ENCODE data around the gene RASGRF1. TPM values are rescaled to one million over a fixed set of nuclear protein-coding genes. Genes with fewer than 3 reads are reported as not detected.

RASGRF1 gene
- total RNA-seq, 1 donor from 2014 or later = 0.11 TPM

DNA sequence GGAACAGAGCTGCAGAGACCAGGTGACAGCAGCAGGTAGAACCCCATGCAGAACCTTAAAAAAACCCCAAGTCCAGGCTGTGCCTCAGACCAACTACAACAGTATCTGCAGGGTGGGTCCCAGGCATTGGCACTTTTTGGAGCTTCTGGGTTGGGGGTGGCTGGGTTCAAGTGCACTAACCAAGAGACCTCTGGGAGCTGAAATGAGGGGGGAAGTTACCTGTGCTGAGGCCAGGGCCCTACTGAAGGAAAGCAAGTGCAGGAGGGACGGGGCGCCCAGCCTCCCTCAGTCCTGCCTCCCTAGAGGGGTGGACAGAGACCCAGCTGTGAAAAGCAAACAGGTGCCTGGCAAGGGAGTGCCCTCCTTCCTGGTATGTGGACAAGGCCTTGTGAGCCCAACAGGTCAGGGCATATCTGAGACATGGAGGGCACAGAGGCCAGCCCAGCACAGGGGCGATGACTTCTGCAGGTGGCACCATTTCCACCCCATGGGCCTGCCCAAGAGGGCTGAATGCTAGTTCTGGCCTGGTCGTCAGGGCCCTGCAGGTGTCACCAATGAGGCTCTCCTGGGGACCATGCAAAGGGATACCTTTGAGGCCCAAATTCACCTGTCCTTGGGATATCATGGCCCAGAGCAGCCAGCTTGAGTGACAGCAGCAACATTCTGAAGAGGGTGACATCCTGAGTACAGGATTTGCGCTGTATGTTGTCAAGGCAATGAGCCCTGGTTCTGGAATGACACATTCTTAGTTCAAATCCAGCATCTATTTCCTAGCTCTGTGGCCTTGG lies 164.4 kb downstream of the RASGRF1 start:
- no peak for DNase-seq (ENCODE audit: low spot score)
- intact Hi-C loops (cut with DNase I) = no loop called here

DNA sequence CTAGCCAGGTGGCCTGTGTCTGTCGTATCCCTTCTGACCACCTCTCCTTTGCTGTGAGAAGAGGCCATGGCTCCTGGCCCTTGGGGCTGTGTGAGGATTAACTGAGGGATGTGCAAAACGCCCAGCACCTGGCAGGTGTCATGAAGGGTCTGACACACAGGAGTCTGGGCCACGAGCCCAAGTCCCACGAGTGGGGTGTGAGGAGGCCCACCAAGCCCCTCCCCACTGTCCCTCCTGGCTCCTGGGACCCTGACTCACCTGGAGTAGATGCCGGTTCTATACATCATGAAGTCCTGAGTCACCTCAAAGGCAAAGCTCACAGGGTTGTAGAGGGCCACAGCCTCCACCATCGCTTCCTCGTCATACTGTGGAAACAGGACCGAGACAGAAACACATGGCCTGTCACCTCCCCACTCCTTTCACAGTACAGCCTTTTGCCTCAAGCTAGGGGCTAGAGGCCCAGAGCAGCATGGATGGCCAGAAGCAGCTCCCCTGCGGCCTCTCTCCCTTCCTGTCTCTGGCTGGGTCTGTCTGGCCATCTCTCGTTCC lies 165.4 kb downstream of the RASGRF1 start:
- intact Hi-C loops (cut with DNase I) = no loop called here
- DNase-seq (ENCODE audit: low spot score) = no peak

- intact Hi-C loops (cut with DNase I) = no loop called here
- DNase-seq (ENCODE audit: low spot score) = no peak
Measured at GRCh38 chr15:78923480-78924360, 166.9 kb downstream of the RASGRF1 start.

DNA sequence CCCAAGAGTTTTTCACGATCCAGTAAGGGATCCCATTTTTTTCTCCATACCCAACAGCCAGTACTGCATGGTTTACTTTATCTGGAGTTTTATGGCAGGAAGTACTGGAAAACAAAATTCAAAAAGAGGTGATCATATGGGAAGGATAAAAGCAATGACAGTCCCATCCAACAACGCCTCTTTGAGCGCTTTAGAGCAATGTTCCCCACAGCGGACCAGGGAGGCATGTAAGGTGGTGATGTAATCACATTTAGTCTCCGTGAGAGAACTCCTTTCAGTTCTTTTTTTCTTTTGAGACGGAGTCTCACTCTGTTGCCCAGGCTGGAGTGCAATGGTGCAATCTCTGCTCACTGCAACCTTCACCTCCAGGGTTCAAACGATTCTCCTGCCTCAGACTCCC lies 167.6 kb downstream of the RASGRF1 start:
- intact Hi-C loops (cut with DNase I) = no loop called here
- DNase-seq (ENCODE audit: low spot score) = no peak

DNA sequence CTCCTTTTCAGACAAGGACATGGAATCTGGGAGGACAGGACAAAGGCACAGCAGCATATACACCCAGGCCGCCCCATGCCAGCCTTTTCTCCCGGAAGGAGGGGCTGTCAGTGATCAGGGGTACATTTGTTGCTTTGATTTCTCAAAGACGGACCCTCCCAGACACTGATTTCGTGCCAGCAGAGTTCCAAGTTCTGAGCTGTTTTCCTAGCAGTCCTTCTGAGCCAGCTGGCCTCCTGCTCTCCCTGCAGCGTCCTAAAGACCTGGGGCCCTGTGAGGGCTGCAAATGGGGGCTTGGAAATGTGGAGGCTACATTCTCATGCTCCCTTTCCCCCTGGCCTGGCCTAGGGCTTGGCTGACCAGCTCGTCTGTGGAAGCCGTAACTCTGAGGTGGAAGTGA lies 168.1 kb downstream of the RASGRF1 start:
- intact Hi-C loops (cut with DNase I) = no loop called here
- no peak for DNase-seq (ENCODE audit: low spot score)

DNA sequence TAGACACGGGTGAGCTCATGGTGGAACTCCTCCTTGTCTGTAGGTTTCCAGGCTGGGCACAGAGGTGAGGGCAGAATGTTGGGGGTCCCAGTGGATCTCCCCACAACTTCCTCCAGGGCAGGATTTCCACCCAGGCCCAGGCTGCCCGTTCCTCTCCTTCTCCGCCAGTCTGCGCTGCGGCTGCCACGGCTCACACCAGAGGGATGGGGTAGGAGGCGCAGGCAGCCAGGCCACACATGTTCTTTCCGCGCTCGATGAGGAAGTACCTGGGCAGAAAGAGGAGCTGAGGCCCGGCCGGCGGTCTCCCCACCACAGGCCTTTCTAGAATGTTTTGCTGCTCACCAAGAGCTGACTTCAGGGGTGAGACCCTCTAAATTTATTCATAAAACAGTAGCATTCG lies 168.6 kb downstream of the RASGRF1 start:
- intact Hi-C loops (cut with DNase I) = no loop called here
- no peak for DNase-seq (ENCODE audit: low spot score)

- no peak for DNase-seq (ENCODE audit: low spot score)
- intact Hi-C loops (cut with DNase I) = no loop called here
Measured at GRCh38 chr15:78921517-78921916, 169.1 kb downstream of the RASGRF1 start.

- no peak for DNase-seq (ENCODE audit: low spot score)
- intact Hi-C loops (cut with DNase I) = no loop called here
Measured at GRCh38 chr15:78917888-78918287, 172.7 kb downstream of the RASGRF1 start.

- DNase-seq (ENCODE audit: low spot score) = no peak
- intact Hi-C loops (cut with DNase I) = no loop called here
Measured at GRCh38 chr15:78916088-78916487, 174.5 kb downstream of the RASGRF1 start.

DNA sequence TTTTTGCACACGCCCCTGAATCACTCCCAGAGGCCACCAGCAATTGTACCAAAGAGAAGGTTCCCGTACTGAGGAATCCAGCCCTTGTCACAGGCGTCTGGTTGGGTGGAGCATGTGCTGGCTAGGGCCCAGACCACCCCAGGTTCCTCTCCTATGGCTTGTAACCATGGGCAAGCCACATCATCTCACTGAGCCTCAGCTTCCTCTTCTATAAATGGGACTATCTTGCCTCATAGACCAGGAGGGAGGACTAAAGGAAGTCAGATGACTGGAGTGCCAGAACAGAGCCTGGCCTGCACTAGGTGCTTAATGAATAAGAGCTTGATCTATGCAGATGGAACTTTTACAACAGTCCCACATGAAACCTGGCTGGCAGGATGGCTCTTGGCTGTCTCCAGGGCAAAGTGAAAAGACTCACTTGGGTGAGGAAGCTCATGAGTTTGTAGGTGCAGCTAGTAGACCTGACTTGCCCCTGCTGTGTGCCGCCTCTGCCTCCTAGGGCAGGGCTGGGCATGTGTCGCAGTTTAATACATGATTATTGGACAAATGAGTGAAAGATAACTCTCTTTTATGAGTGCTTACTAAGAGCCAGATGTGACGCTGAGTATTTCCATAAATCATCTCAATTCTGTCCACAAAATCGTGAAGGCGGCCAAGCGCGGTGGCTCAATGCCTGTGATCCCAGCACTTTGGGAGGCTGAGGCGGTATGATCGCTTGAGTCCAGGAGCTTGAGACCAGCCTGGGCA lies 175.1 kb downstream of the RASGRF1 start:
- intact Hi-C loops (cut with DNase I) = no loop called here
- no peak for DNase-seq (ENCODE audit: low spot score)

GRCh38 chr15:78914027-78914764 lies 176.4 kb downstream of the RASGRF1 start:
- intact Hi-C loops (cut with DNase I) = loop anchor here (5.0 kb wide), 1 partner anchor 68 kb away; no protein-coding TSS in a partner anchor
- DNase-seq (ENCODE audit: low spot score) = no peak

DNA sequence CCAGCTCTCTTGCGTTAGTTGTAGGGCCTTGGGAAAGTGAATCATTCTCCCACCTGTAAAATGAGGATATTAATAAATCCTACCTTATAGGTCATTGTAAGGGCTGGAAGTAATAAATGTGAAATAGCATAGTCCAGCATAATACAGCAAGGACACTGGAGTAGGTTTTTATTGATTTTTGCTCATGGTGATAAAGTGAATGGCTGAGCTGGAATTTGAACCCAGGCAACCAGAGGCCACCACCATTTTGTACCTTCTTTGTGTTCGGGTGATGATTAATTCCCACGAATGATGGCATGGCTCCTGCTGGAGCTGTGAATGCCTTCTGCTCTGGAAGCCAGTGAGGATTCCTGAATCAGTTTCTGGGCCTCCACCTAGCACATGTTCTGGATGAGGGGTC lies 177.6 kb downstream of the RASGRF1 start:
- DNase-seq (ENCODE audit: low spot score) = no peak
- intact Hi-C loops (cut with DNase I) = loop anchor here (5.0 kb wide), 1 partner anchor 69 kb away; no protein-coding TSS in a partner anchor

DNA sequence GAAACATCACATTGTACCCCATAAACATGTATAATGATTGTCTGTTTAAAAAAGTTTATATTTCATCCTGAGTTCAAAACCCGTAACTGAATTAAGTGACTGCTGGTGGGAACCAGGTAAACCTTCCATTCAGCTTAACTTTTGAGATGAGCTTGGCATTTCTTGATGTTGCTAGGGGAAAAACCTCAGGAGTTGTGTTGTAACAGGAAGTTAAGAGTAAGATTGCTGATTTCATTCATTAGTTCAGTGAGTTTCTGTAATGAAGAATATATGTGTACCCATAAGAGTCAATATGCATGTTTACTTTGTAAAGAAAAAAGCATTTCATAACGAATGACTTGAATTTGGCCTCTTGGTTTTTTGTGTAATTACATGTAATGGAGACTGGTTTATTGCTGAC lies 178.3 kb downstream of the RASGRF1 start:
- DNase-seq (ENCODE audit: low spot score) = no peak
- intact Hi-C loops (cut with DNase I) = loop anchor here (5.0 kb wide), 1 partner anchor 70 kb away; no protein-coding TSS in a partner anchor

DNA sequence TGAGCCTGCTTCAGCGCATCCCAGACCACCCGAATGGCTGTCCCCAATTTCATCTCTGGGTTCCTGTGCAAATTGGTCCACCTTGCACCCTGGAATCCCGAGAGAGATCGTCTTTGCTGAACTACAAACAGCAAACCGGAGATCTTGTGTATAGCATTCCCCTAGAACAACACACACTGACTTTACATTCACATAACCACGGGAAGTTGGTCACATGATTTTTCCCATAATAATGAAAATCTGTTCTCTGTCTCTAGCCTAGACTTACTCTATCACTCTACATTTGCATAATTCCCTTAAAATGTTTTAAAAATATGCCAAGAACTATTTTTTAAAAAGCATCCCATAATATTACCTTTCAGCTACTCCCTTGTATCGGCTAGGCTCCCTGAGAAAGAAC lies 180.3 kb downstream of the RASGRF1 start:
- DNase-seq (ENCODE audit: low spot score) = no peak
- intact Hi-C loops (cut with DNase I) = loop anchor here (2.0 to 5.0 kb wide), 2 partner anchors 72 to 275 kb away; no protein-coding TSS in a partner anchor

Other genes starting within 250 kb of the RASGRF1 start
- 335 TPM for gene MORF4L1, start 217.9 kb downstream of the RASGRF1 start, total RNA-seq
- 38.8 TPM for gene CTSH, start 145.7 kb downstream of the RASGRF1 start, total RNA-seq
- 0.78 TPM for gene ANKRD34C, start 191.9 kb upstream of the RASGRF1 start, total RNA-seq
- 27.2 TPM for gene TMED3, start 220.3 kb upstream of the RASGRF1 start, total RNA-seq

Measured in cardiac septum (tissue), 1 donor.